Suprapubic skin (tissue), 4 donors: Measurements from ENCODE around the gene PJVK. TPM values are rescaled to one million over a fixed set of nuclear protein-coding genes. Genes with fewer than 3 reads are reported as not detected.
"Not testable (repeated sequence)": the region's sequence is repeated elsewhere in the genome, so short reads cannot be mapped to it uniquely, and the experiment has no call there.

Source experiments
- DNase-seq, 2 donors: peaks; one replicate each; pipeline ENCODE4 v3.0.0-alpha.2; 2019; ENCODE audit warnings: low spot score in 2 of 2
- H3K27ac ChIP-seq: fragments of 200-600 bp; sonication (generic); one replicate; pipeline ENCODE4 v1.5.1; 2019
- H3K27me3 ChIP-seq: fragments of 200-600 bp; sonication (generic); one replicate; pipeline ENCODE4 v1.5.1; 2019
- H3K36me3 ChIP-seq: fragments of 200-600 bp; sonication (generic); one replicate; pipeline ENCODE4 v1.5.1; 2019
- H3K4me1 ChIP-seq: fragments of 200-600 bp; sonication (generic); one replicate; pipeline ENCODE4 v1.5.1; 2019
- H3K4me3 ChIP-seq: fragments of 200-600 bp; sonication (generic); one replicate; pipeline ENCODE4 v1.5.1; 2019; ENCODE audit warnings: mild to moderate bottlenecking
- H3K9me3 ChIP-seq: fragments of 200-600 bp; sonication (generic); one replicate; pipeline ENCODE4 v1.5.1; 2019
- EP300 ChIP-seq: sonication (generic); formaldehyde crosslinking; IDR thresholded peaks from one replicate; pipeline ENCODE4 v1.6.1; 2017; ENCODE audit warnings: antibody characterized with exemption
- POLR2A ChIP-seq, 2 donors: fragments of 450-650 bp; IDR thresholded peaks; one replicate each; pipeline ENCODE4 v1.6.1; 2017; ENCODE audit warnings: antibody characterized with exemption in 2 of 2, mild to moderate bottlenecking in 2 of 2, moderate library complexity in 2 of 2
- POLR2AphosphoS5 ChIP-seq, 3 donors: sonication (generic); formaldehyde crosslinking; IDR thresholded peaks; one replicate each; pipeline ENCODE4 v1.6.1; 2017; ENCODE audit warnings: antibody characterized with exemption in 3 of 3
- WGBS: methylation state at CpG from one replicate; pipeline ENCODE4 v1.1.5; 2018; 5-methylcytosine and 5-hydroxymethylcytosine counted together
- total RNA-seq, 4 donors: library from RNA; depleted of rRNA; stranded (reverse); fragments of >200 nt; gene quantifications; one replicate each; pipeline ENCODE4 v1.1.0, GENCODE V29; 2016
- TF ChIP-seq, protein P1 (sequence below), 2 donors: fragments of 200-600 bp in 1 of 2; fragments of 450-650 bp in 1 of 2; sonication (generic) in 1 of 2; IDR thresholded peaks; one replicate each; pipeline ENCODE4 v1.5.1; 2016 to 2019; ENCODE audit warnings: antibody characterized with exemption in 2 of 2, mild to moderate bottlenecking in 1 of 2, moderate library complexity in 1 of 2

The PJVK gene
- total RNA-seq, 4 donors from 2014 or later: 1.7 to 6.6 (median 2.7) TPM

DNA sequence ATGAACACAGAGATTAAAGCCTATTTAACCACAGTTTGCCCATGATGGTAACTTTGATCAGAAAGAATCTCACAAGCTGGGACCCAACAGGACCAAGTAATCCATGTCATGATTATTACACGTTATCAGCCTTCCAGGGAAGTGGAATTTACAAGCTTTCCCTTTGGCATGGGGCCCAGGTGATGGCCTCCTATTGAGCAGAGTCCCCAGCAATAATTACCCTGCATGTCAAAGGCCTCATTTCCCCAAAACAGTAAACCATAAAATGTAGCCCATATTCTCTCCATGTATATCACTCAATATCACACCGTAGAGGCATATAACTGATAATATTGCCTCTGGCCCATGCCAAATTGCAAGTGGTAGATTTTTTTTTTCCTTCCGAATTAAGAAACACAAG lies 39.1 kb upstream of the PJVK start:
- DNase-seq: no peak
- H3K36me3 ChIP-seq: no peaks in the 10 kb centered on the region
- no peaks in the 10 kb centered on the region for H3K27me3 ChIP-seq
- H3K4me1 ChIP-seq: peaks cover 17% of the 10 kb centered on the region
- no peak overlapping the region for H3K4me3 ChIP-seq
- H3K9me3 ChIP-seq: no peaks in the 10 kb centered on the region
- TF ChIP-seq POLR2A (IDR thresholded peaks at IDR 0.05): no peak
- TF ChIP-seq EP300: no peak
- no peak for TF ChIP-seq POLR2AphosphoS5 (IDR thresholded peaks at IDR 0.05)
- TF ChIP-seq, protein P1, sequence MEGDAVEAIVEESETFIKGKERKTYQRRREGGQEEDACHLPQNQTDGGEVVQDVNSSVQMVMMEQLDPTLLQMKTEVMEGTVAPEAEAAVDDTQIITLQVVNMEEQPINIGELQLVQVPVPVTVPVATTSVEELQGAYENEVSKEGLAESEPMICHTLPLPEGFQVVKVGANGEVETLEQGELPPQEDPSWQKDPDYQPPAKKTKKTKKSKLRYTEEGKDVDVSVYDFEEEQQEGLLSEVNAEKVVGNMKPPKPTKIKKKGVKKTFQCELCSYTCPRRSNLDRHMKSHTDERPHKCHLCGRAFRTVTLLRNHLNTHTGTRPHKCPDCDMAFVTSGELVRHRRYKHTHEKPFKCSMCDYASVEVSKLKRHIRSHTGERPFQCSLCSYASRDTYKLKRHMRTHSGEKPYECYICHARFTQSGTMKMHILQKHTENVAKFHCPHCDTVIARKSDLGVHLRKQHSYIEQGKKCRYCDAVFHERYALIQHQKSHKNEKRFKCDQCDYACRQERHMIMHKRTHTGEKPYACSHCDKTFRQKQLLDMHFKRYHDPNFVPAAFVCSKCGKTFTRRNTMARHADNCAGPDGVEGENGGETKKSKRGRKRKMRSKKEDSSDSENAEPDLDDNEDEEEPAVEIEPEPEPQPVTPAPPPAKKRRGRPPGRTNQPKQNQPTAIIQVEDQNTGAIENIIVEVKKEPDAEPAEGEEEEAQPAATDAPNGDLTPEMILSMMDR (IDR thresholded peaks at IDR 0.05): no peak
- no peak overlapping the region for H3K27ac ChIP-seq
- 82% methylated on average over 3 of the region's 3 CpGs for WGBS

DNA sequence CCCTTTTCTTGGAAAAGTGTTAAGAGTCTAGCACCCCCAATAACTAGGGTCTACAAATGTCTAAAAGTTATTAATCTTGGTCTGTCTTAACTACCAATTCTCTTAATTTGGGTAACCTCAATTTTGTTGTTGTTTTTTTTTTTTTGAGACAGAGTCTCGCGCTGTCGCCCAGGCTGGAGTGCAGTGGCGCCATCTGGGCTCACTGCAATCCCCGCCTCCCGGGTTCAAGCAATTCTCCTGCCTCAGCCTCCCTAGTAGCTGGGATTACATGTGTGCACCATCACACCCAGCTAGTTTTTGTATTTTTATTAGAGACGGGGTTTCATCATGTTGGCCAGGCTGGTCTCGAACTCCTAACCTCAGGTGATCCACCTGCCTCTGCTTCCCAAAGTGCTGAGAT lies 38.7 kb upstream of the PJVK start:
- not testable (repeated sequence) for H3K27me3 ChIP-seq, DNase-seq, H3K9me3 ChIP-seq, H3K36me3 ChIP-seq, H3K27ac ChIP-seq, H3K4me3 ChIP-seq
- peaks cover 17% of the 10 kb centered on the region for H3K4me1 ChIP-seq
- WGBS: 94% methylated on average over 8 of the region's 8 CpGs

DNA sequence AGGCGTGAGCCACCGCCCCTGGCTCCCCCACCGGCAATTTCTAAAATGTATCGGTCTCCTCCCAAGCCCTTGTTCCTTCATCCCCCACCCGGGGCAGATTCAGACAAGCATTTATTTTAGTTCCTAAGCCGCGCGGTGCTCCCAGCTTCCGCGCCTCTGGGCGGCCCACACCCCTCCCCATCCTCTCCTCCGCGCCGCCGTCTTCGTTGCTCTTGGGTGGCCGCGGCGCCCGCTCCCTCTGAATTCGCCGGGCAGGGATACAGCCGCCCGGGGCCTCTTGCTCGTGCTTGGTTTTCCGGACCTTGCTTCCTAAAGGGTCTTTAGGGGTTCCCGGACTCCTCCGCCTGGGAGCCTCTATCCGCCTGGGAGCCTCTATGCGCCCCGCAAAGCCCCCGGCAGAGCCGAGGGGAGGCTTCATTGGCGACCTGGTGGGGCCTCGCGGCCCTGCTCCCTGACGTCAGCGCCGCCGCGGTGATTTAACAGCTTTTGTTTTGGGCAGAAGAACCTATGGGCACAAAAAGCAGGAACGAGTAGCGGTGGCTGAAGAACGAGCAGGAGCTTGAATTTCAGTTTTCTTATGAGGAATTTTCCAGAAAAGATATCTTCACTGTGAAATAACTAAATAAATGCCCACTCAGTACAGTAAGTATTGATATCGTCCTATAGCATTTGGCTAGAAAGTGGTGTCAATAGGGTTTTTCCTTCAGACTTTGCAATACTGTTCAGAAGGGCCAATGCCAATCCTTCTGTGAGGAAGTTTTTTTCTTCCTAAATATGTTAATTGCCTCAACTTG lies 37.5 kb upstream of the PJVK start:
- Histone ChIP-seq H3K4me3 (peak overlapping the region; percentile 80), H3K4me1 (peaks cover 21% of the 10 kb centered on the region), H3K9me3 (no peaks in the 10 kb centered on the region), H3K36me3 (no peaks in the 10 kb centered on the region), H3K27me3 (no peaks in the 10 kb centered on the region), H3K27ac (peak overlapping the region; percentile 94)
- under 1% methylated on average over 45 of the region's 45 CpGs for WGBS
- no peak for TF ChIP-seq POLR2AphosphoS5 (IDR thresholded peaks at IDR 0.05)
- TF ChIP-seq, protein P1 (IDR thresholded peaks at IDR 0.05): no peak
- TF ChIP-seq POLR2A (IDR thresholded peaks at IDR 0.05): no peak
- TF ChIP-seq EP300: no peak
- peak; percentile 80 to 87 for DNase-seq

DNA sequence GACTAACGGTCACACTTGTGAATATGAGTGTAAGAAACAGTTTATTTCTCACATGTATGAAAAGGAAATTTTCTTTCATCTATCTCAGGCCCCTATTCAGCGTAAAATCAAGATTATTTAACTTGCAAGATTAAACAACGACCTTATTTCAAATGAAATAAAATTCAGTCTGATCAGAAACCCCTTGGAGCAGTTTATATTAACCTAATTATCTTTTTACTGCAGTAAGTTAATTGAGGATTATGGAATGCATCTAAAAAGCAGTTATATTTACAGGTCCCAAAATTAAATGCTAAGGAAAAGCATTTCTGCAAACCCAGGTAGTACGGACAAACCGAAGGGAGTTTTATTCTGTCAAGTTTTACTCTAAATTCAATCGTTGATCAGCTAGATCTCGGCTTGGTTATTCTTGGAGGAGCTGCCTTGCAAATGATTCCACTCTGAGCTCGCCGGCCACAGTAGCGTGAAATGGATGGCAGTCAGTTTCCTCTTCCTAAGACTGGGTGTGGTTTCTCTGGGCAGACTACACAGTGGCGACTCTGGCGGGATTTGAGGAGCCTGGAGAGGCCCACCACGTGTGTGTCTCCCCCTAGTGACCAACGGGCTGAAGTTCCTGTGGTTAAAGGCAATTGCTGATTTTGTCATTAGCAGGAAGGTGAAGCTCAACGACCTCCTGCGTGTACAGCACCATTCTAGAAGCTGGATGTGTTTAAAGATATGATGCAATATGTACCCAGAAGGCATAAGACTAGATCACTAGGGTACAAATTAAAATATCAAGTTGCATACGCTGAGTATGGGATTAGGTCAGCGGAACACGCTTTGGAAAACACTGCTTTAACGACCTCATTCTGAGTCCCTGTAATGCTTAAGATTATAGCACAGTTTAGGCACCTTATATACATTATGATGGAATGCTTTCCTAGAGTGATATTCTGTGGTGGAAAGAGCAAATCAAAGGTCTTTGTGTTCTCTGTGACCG lies 36.6 kb upstream of the PJVK start:
- Histone ChIP-seq H3K27me3 (no peaks in the 10 kb centered on the region), H3K27ac (peak overlapping the region; percentile 94), H3K36me3 (no peaks in the 10 kb centered on the region), H3K4me1 (peaks cover 21% of the 10 kb centered on the region), H3K9me3 (no peaks in the 10 kb centered on the region), H3K4me3 (peak overlapping the region; percentile 80)
- TF ChIP-seq POLR2A (IDR thresholded peaks at IDR 0.05): no peak
- TF ChIP-seq POLR2AphosphoS5 (IDR thresholded peaks at IDR 0.05): no peak
- TF ChIP-seq, protein P1 (IDR thresholded peaks at IDR 0.05): peak; percentile 46 to 88
- TF ChIP-seq EP300: no peak
- 9% methylated on average over 21 of the region's 21 CpGs for whole genome bisulfite sequencing
- DNase-seq: peak; percentile 91 to 94

DNA sequence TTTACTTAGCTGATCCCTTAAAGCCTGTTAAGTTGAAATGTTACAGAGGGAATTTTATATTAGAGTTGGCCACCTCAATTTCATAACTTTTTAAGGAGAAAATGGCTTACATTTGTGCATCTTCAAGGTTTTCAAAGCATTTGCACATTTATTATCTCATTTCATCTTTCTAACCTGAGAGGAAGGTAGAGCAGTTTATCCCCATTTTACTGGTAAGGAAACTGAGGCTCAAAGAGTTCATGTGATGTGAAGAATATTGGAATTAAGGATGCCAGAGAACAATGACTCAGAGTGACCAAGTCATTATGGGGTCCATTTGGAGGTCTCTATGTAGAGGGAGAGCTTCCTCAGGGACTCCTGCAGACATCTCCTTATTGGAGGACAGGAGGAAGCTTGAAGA lies 35.2 kb upstream of the PJVK start:
- DNase-seq: no peak
- no peaks in the 10 kb centered on the region for H3K36me3 ChIP-seq
- peaks cover 21% of the 10 kb centered on the region for H3K4me1 ChIP-seq

More for the DNA sequence above, 35.2 kb upstream of the PJVK start:
- no peak overlapping the region for H3K4me3 ChIP-seq
- no peaks in the 10 kb centered on the region for H3K27me3 ChIP-seq
- H3K9me3 ChIP-seq: no peaks in the 10 kb centered on the region
- TF ChIP-seq POLR2A (IDR thresholded peaks at IDR 0.05) (no peak), POLR2AphosphoS5 (IDR thresholded peaks at IDR 0.05) (no peak), EP300 (no peak)
- TF ChIP-seq, protein P1 (IDR thresholded peaks at IDR 0.05): no peak
- H3K27ac ChIP-seq: no peak overlapping the region
